B cell (primary cell): ENCODE measurements around the gene TOMM40. TPM values are rescaled to one million over a fixed set of nuclear protein-coding genes. Genes with fewer than 3 reads are reported as not detected.

Experiments used
- ATAC-seq: fragments of 200-7000 bp; cut with Tn5 transposase; one replicate; pipeline ENCODE4 v1.10.0; 2021; ENCODE audit warnings: low read depth, mild to moderate bottlenecking, moderate number of reproducible peaks, moderate library complexity
- CTCF ChIA-PET: fragments of 350-600 bp; sonication (Branson Sonifier 250); formaldehyde crosslinking; loops from one replicate; lab custom pipeline; 2021; ENCODE audit warnings: antibody characterized with exemption, inconsistent platforms; lab: Charles Lee
- POLR2A ChIA-PET: fragments of 350-600 bp; sonication (Branson Sonifier 250); formaldehyde crosslinking; loops from one replicate; lab custom pipeline; 2021; ENCODE audit warnings: antibody characterized with exemption; lab: Charles Lee
- DNase-seq: peaks from one replicate; pipeline ENCODE4 v3.0.0; 2013
- H2AFZ ChIP-seq: 2 replicates; pipeline ENCODE4 v1.6.1; 2012; ENCODE audit warnings: mild to moderate bottlenecking, low read depth, low read length; ENCODE audit not compliant: insufficient read depth, poor library complexity, severe bottlenecking
- H3K27ac ChIP-seq, 2 donors: 1 replicate in 1 of 2; 2 replicates in 1 of 2; pipeline ENCODE4 v1.5.1; 2012 to 2013; ENCODE audit warnings: low read length in 2 of 2, mild to moderate bottlenecking in 2 of 2, moderate library complexity in 1 of 2
- H3K27me3 ChIP-seq, 4 experiments: fragments of 200-600 bp in 1 of 4; sonication (generic) in 1 of 4; replicated peaks in 1 of 4; 1 replicate in 2 of 4; 2 replicates in 2 of 4; pipeline versions ENCODE4 v1.6.1 to v1.7.0; 2013 to 2016; ENCODE audit warnings: low read length in 3 of 4, mild to moderate bottlenecking in 2 of 4, mixed read lengths in 1 of 4, moderate library complexity in 1 of 4; ENCODE audit not compliant: insufficient read depth in 4 of 4, control insufficient read depth in 3 of 4; ENCODE audit errors: control extremely low read depth in 1 of 4
- H3K36me3 ChIP-seq, 2 experiments: replicated peaks in 1 of 2; 1 replicate in 1 of 2; 2 replicates in 1 of 2; pipeline versions ENCODE4 v1.6.1 to v1.7.1; 2013; ENCODE audit warnings: low read length in 1 of 2; ENCODE audit not compliant: insufficient read depth in 2 of 2, control insufficient read depth in 1 of 2; ENCODE audit errors: control extremely low read depth in 1 of 2, extremely low read depth in 1 of 2
- H3K4me1 ChIP-seq, 2 donors: fragments of 200-600 bp in 1 of 2; sonication (generic) in 1 of 2; 1 replicate in 1 of 2; 2 replicates in 1 of 2; pipeline versions ENCODE4 v1.5.1 to v1.6.1; 2013 to 2017; ENCODE audit warnings: low read length in 2 of 2; ENCODE audit not compliant: control insufficient read depth in 2 of 2, insufficient read depth in 2 of 2
- H3K4me2 ChIP-seq: replicated peaks from 2 replicates; pipeline ENCODE3; 2012; ENCODE audit warnings: mild to moderate bottlenecking, low read depth, low read length; ENCODE audit not compliant: poor library complexity, severe bottlenecking
- H3K4me3 ChIP-seq, 5 experiments: fragments of 200-600 bp in 1 of 5; sonication (generic) in 1 of 5; 1 replicate in 3 of 5; 2 replicates in 2 of 5; pipeline versions ENCODE4 v1.5.1 to v1.7.0; 2011 to 2016; ENCODE audit warnings: low read length in 4 of 5, mild to moderate bottlenecking in 4 of 5, low read depth in 2 of 5, control low read depth in 1 of 5, moderate library complexity in 1 of 5; ENCODE audit not compliant: insufficient read depth in 1 of 5; ENCODE audit errors: control extremely low read depth in 1 of 5, extremely low read depth in 1 of 5
- H3K79me2 ChIP-seq: fragments of 200-600 bp; sonication (generic); one replicate; pipeline ENCODE4 v1.6.0; 2016; ENCODE audit warnings: low read length; ENCODE audit not compliant: control insufficient read depth, insufficient read depth
- H3K9ac ChIP-seq: fragments of 200-600 bp; sonication (generic); 2 replicates; pipeline ENCODE4 v1.6.1; 2017; ENCODE audit warnings: mild to moderate bottlenecking, low read length, moderate library complexity
- H3K9me3 ChIP-seq, 3 donors: one replicate each; pipeline versions ENCODE4 v1.6.1 to v1.7.1; 2013; ENCODE audit warnings: low read length in 2 of 3; ENCODE audit not compliant: control insufficient read depth in 2 of 3, insufficient read depth in 1 of 3; ENCODE audit errors: control extremely low read depth in 1 of 3
- H4K20me1 ChIP-seq: 2 replicates; pipeline ENCODE4 v1.6.0; 2012; ENCODE audit warnings: mild to moderate bottlenecking, low read length; ENCODE audit not compliant: insufficient read depth, control insufficient read depth, poor library complexity, severe bottlenecking
- H3K27ac Mint-ChIP-seq: one replicate; pipeline ENCODE4 v1.8.0; 2021; ENCODE audit warnings: mixed read lengths
- H3K27me3 Mint-ChIP-seq: one replicate; pipeline ENCODE4 v1.8.0; 2021; ENCODE audit warnings: mixed read lengths
- H3K4me1 Mint-ChIP-seq: one replicate; pipeline ENCODE4 v1.8.0; 2021; ENCODE audit warnings: mixed read lengths
- H3K4me3 Mint-ChIP-seq: one replicate; pipeline ENCODE4 v1.8.0; 2021; ENCODE audit warnings: mixed read lengths
- H3K9me3 Mint-ChIP-seq: one replicate; pipeline ENCODE4 v1.8.0; 2022; ENCODE audit warnings: mixed read lengths; ENCODE audit not compliant: insufficient read depth
- EZH2 ChIP-seq: IDR thresholded peaks from 2 replicates; pipeline ENCODE4 v1.6.1; 2012; ENCODE audit warnings: borderline replicate concordance, low read depth, mild to moderate bottlenecking, moderate library complexity, low read length; ENCODE audit not compliant: insufficient read depth, poor library complexity, severe bottlenecking
- WGBS: methylation state at CpG from one replicate; pipeline ENCODE4 v1.1.5; 2013; ENCODE audit warnings: missing lambda C conversion rate; ENCODE audit not compliant: insufficient coverage; 5-methylcytosine and 5-hydroxymethylcytosine counted together
- intact Hi-C: fragments of 100-400 bp; cut with micrococcal nuclease; formaldehyde crosslinking; loops from one replicate; pipeline ENCODE4 v1.10.0; 2022
- polyA plus RNA-seq: library from polyadenylated mRNA; depleted of rRNA; stranded (reverse); fragments of >200 nt; gene quantifications from 2 replicates; pipeline ENCODE4 v1.2.3, GENCODE V29; 2012
- total RNA-seq, 2 donors: library from RNA; stranded (reverse); fragments of 120-200 nt in 1 of 2; gene quantifications; 1 replicate in 1 of 2; 2 replicates in 1 of 2; pipeline versions ENCODE4 v1.2.3 to v1.2.4, GENCODE V29; 2013 to 2022
- TF ChIP-seq, protein P1 (sequence below): fragments of 200-600 bp; IDR thresholded peaks from one replicate; pipeline ENCODE4 v1.8.0; 2022; ENCODE audit warnings: antibody characterized with exemption, mild to moderate bottlenecking

TOMM40 gene
- total and polyA plus RNA-seq, 2 donors (not counting 1 experiment from before 2014, with no cell fraction given) = 30.9 to 31.1 TPM

- Histone ChIP-seq H3K4me2 (no peak overlapping the region), H4K20me1 (no peaks in the 10 kb centered on the region), H3K4me1 (no peaks in the 10 kb centered on the region), H3K79me2 (no peaks in the 10 kb centered on the region), H3K4me3 (no peak overlapping the region), H3K9me3 (no peaks in the 10 kb centered on the region), H3K27ac (no peak overlapping the region), H3K9ac (no peak overlapping the region), H3K36me3 (no peaks in the 10 kb centered on the region), H2AFZ (no peak overlapping the region), H3K27me3 (peaks cover 0 to 3% (median 0%) of the 10 kb centered on the region in 4 experiments)
- Mint-ChIP-seq H3K27me3 (peaks cover 13% of the 10 kb centered on the region), H3K9me3 (no peaks in the 10 kb centered on the region), H3K4me1 (no peaks in the 10 kb centered on the region), H3K27ac (no peak overlapping the region), H3K4me3 (no peak overlapping the region)
- POLR2A ChIA-PET = no interaction called here
- no peak for DNase-seq
- no peak for ATAC-seq
- intact Hi-C loops = no loop called here
- TF ChIP-seq, protein P1, sequence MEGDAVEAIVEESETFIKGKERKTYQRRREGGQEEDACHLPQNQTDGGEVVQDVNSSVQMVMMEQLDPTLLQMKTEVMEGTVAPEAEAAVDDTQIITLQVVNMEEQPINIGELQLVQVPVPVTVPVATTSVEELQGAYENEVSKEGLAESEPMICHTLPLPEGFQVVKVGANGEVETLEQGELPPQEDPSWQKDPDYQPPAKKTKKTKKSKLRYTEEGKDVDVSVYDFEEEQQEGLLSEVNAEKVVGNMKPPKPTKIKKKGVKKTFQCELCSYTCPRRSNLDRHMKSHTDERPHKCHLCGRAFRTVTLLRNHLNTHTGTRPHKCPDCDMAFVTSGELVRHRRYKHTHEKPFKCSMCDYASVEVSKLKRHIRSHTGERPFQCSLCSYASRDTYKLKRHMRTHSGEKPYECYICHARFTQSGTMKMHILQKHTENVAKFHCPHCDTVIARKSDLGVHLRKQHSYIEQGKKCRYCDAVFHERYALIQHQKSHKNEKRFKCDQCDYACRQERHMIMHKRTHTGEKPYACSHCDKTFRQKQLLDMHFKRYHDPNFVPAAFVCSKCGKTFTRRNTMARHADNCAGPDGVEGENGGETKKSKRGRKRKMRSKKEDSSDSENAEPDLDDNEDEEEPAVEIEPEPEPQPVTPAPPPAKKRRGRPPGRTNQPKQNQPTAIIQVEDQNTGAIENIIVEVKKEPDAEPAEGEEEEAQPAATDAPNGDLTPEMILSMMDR = no peak
- WGBS = 86% methylated on average over 20 of the region's 22 CpGs
- CTCF ChIA-PET = no interaction called here
Observed at GRCh38 chr19:44875666-44876451, 15.2 kb upstream of the TOMM40 start.

DNA sequence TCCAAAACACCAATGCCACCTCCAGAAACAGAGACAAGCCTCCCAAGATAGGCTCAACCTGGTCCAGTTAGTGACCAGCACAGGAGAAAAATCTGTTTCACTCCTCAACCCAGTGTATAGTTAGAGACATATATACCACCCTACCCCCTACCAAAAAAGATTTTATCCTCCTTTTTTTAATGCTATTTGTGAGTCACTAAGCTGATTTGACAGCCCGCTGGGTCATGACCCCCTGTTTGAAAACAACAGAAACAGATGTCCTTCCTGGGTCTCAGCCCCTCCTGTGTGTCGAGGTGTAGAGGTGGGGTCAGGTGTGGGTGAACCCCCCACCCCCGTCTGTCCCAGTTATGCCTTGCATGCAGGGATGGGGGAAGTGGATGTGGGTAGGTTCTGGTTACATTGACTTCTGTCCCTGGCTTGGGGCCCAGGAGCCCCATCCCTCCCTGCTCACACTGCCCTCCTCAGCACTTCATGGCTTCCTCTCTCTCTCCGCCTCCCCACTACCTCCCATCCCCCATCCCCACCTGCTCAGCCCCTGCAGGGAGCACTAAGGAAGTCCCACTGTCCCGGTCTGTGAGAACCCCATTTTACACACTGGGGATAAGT lies 14.0 kb upstream of the TOMM40 start:
- TF ChIP-seq EZH2 = no peak
- TF ChIP-seq, protein P1 = no peak
- Mint-ChIP-seq H3K27me3 (peaks cover 18% of the 10 kb centered on the region), H3K4me3 (no peak overlapping the region), H3K27ac (no peak overlapping the region), H3K4me1 (no peaks in the 10 kb centered on the region), H3K9me3 (no peaks in the 10 kb centered on the region)
- H3K4me1 ChIP-seq = no peaks in the 10 kb centered on the region
- no peaks in the 10 kb centered on the region for H3K79me2 ChIP-seq
- H4K20me1 ChIP-seq = no peaks in the 10 kb centered on the region
- no peak overlapping the region for H3K4me3 ChIP-seq
- POLR2A ChIA-PET = no interaction called here
- ATAC-seq = no peak
- no peaks in the 10 kb centered on the region for H3K36me3 ChIP-seq
- H3K27ac ChIP-seq = no peak overlapping the region
- 29% methylated on average over 3 of the region's 5 CpGs for WGBS
- CTCF ChIA-PET = interaction anchor here (0.8 kb wide), 1 partner anchor 75 kb away, joined by 3 read pairs; no protein-coding TSS in a partner anchor
- H3K9ac ChIP-seq = no peak overlapping the region
- H2AFZ ChIP-seq = no peak overlapping the region
- intact Hi-C loops = no loop called here
- peaks cover 0 to 3% (median 0%) of the 10 kb centered on the region in 4 experiments for H3K27me3 ChIP-seq
- H3K9me3 ChIP-seq = no peaks in the 10 kb centered on the region
- no peak for DNase-seq
- H3K4me2 ChIP-seq = no peak overlapping the region
